ENCODE measurements around the gene MSTO1.
"Not testable (repeated sequence)": the region's sequence is repeated elsewhere in the genome, so short reads cannot be mapped to it uniquely, and the experiment has no call there.

The MSTO1 gene

DNA sequence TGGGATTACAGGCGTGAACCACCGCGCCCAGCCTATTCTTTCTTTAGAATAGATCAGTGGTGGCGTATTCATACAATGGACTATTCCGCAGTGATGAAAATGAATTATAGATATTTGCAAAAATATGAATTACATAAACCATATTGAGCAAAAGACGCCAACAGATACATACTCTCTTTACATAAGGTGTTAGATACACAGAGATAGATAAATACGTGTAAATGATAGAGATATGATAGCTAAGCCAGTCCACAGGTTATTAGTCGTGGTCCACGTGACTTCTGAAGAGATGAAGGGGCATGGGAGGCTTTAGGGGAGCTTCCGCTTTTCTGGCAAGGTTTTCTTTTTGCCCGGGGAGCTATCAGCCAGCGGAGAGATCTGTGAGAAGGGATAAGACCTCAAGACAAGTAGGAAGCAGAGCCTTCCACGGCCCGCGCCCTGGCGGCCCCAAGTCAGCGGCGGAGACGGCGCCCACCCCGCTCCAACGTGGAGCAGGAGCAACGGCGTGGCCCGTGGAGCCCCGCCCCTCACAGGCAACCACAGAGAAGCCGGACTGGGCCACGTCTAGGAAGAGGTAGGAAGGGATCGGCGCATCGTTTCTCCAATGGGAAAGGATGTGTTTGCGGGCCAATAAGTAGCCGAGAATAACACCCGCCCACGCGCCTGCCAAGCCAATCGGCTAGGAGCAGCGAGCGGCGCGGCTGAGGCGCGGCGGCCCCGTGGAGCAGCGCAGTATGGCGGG, at the start of gene MSTO1:
TSS of gene MSTO1 (plus strand) at position 704 of the 742 bp plus-strand sequence. CDS start at position 735, 31 bp downstream.
- Histone ChIP-seq H3K4me3 (ENCODE audit: insufficient read length, low read depth) (peak within 1 kb of the TSS; percentile 49), H3K9ac (ENCODE audit: insufficient read length, low read depth) (peak within 1 kb of the TSS; percentile 87), H3K36me3 (ENCODE audit: insufficient read depth, insufficient read length, low read length) (peaks cover 17% of the 10 kb centered on the region), H3K4me1 (ENCODE audit: insufficient read depth, insufficient read length) (no peaks in the 10 kb centered on the region), H3K9me3 (ENCODE audit: insufficient read depth, low read length) (no peaks in the 10 kb centered on the region), H3K27me3 (ENCODE audit: insufficient read depth, insufficient read length) (no peaks in the 10 kb centered on the region)
- no peak for TF ChIP-seq SUZ12 (IDR thresholded peaks at IDR 0.05; ENCODE audit: extremely low read depth, insufficient read depth, insufficient read length)
- no peak for TF ChIP-seq ZNF274 (IDR thresholded peaks at IDR 0.05; ENCODE audit: low read depth, low read length)
- no peak for TF ChIP-seq YY1 (IDR thresholded peaks at IDR 0.05; ENCODE audit: insufficient read depth, insufficient read length)
- peak; percentile 96 for DNase-seq (ENCODE audit: low read depth, low spot score)

DNA sequence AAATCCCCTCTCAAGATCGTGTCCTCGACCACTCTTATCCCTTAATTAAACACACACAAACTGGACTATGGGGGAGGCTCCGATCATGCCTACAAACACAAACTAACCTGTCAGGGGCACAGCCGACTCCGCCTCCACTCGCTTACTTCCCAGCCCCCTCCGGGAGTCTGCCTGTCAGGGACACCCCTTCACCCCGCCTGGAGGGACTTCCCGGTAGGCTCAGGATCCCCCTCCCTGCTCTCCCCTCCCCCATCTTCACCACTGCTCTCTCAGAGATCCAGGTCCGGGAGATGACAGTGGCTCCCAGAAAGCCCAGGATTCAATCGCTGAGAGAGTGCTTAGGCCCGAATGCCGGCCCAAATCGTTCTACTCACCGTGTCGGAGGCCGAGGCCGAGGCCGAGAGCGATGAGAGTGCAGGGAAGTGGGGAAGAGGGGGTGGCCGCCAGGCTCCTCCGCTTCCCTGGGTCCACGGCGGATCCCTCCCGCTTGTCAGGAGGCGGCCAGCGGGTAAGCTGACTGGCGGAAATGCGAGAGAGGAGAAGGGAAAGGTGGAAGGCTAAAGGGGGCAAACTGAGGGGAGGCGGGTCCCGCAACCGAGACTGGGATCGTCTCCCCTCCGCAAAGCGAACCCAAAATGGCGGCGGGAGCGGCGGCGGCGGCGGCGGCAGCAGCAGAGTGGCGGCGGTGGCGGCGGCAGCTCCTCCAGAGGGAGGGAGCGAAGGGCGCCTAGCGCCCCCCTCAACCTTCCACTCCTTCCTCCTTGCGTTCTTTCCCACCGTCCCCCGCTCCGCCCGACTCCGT, 48.0 kb upstream of the MSTO1 start:
- Histone ChIP-seq H3K9ac (ENCODE audit: insufficient read length, low read depth) (peak overlapping the region; percentile 92), H3K4me3 (ENCODE audit: insufficient read length, low read depth) (peak overlapping the region; percentile 99), H3K36me3 (ENCODE audit: insufficient read depth, insufficient read length, low read length) (peaks cover 26% of the 10 kb centered on the region)
- H3K4me1 ChIP-seq (ENCODE audit: insufficient read depth, insufficient read length); H3K27me3 ChIP-seq (ENCODE audit: insufficient read depth, insufficient read length); H3K9me3 ChIP-seq (ENCODE audit: insufficient read depth, low read length); DNase-seq (ENCODE audit: low read depth, low spot score): not testable (repeated sequence)
- TF ChIP-seq YY1 (IDR thresholded peaks at IDR 0.05; ENCODE audit: insufficient read depth, insufficient read length), result peak; percentile 55

DNA sequence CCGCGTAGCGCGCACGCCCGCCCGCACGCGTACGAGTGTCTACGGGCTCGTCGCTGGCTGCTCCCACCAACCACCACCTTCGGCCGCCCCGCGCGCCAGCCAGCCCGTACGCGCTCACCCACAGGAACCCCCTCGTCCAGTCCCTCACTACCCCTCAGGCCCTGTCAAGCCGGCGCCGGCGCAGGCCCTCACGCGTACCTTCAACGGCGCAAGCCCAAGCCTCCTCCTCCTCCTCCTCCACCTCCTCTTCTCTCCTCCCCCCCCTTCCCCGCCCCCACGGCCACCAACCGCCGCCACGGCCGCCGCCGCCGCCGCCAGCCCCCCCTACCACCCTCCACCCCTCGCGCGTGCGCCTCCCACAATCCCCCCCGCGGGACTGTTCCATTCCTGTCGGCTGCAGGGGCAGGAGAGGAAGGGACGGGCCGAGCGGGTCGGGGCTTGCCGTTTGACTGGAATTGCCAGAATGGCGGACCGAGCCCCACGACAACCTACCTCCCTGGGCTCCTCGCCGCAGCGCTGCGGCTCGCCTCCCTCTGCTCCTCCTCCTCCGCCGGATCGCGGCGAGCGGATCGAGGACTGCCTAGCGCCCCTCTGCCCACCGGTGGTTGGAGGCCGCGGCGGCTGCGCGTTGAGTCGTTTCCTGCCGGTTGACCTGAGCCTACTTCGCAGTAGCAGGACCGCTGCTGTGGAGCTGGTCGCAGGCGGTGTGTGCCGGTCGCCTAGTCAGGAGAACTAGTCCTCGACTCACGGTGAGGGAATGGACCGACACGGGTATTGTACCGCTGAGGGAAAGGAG, 47.2 kb upstream of the MSTO1 start, which contains the start of gene ASH1L:
TSS of gene ASH1L (minus strand) at position 223 of the 796 bp plus-strand sequence. CDS start 41,284 bp downstream, outside the sequence.
- no peaks in the 10 kb centered on the region for H3K9me3 ChIP-seq (ENCODE audit: insufficient read depth, low read length)
- H3K27me3 ChIP-seq (ENCODE audit: insufficient read depth, insufficient read length), result no peaks in the 10 kb centered on the region
- peaks cover 30% of the 10 kb centered on the region for H3K36me3 ChIP-seq (ENCODE audit: insufficient read depth, insufficient read length, low read length)
- DNase-seq (ENCODE audit: low read depth, low spot score), result peak; percentile 91
- no peaks in the 10 kb centered on the region for H3K4me1 ChIP-seq (ENCODE audit: insufficient read depth, insufficient read length)
- peak within 1 kb of the TSS; percentile 99 for H3K4me3 ChIP-seq (ENCODE audit: insufficient read length, low read depth)
- H3K9ac ChIP-seq (ENCODE audit: insufficient read length, low read depth), result peak within 1 kb of the TSS; percentile 99
- TF ChIP-seq ZNF274 (IDR thresholded peaks at IDR 0.05; ENCODE audit: low read depth, low read length) (no peak), YY1 (IDR thresholded peaks at IDR 0.05; ENCODE audit: insufficient read depth, insufficient read length) (no peak)

DNA sequence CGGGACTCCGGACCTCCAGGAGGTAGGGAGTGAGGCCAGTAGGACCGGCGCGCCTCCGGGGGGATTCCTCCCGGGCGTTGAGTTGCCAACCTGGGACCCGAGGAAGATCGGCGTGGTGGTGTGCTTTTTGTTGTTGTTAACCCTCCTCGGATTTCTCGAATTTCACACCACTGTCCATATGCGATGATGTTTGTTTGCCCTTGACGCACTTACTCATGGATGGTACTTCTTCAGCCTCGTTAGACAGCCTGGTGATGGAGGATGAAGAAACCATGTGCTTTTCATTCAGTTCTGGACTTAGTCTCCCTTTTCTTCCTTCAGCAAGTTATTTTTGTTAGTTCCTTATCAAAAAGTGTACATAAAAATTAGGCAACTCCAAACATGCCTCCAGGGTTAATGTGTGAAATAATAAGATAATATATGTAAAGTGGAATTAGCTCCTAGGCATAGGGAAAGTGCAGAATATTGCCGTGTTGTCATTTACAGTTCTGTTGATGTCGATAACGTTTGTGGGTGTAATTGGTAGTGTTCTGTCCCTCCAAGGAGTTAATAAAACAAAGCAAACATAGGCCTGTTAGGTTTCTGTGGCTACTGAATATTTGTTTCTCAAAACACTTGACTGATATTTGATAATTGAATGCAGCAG, 46.5 kb upstream of the MSTO1 start:
- peak overlapping the region; percentile 99 for H3K4me3 ChIP-seq (ENCODE audit: insufficient read length, low read depth)
- not testable (repeated sequence) for H3K4me1 ChIP-seq (ENCODE audit: insufficient read depth, insufficient read length); H3K27me3 ChIP-seq (ENCODE audit: insufficient read depth, insufficient read length); H3K9me3 ChIP-seq (ENCODE audit: insufficient read depth, low read length); DNase-seq (ENCODE audit: low read depth, low spot score)
- H3K9ac ChIP-seq (ENCODE audit: insufficient read length, low read depth), result peak overlapping the region; percentile 99
- peaks cover 31% of the 10 kb centered on the region for H3K36me3 ChIP-seq (ENCODE audit: insufficient read depth, insufficient read length, low read length)

DNA sequence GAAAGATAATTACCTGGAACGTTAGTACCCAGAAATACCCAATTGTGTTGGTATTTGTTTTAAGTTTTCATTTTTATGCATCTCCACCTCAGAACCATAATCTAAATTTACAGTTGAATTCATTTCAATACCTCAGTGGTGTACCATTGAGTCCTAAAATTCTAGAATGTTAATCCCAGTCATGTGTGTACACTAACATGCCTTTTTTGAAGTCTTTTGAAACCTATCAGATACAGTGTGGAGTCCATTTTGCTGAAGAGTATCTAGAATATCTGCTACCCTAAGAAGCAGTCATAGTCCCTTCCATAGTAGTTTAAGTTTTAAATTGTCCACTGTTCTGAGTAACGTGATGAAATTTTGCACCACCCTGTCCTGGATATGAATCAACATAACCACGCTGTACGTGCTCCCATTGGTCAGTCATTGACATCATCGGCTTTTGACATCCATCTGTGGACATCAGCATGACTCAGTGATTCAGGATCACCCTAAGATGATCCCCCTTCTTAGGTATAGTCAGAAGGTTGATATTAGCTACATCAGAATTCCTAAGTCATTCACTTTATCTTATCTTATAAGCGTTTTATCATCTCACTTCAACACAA, 39.9 kb upstream of the MSTO1 start:
- H3K4me1 ChIP-seq (ENCODE audit: insufficient read depth, insufficient read length), result no peaks in the 10 kb centered on the region
- H3K27me3 ChIP-seq (ENCODE audit: insufficient read depth, insufficient read length), result no peaks in the 10 kb centered on the region
- H3K9me3 ChIP-seq (ENCODE audit: insufficient read depth, low read length), result no peaks in the 10 kb centered on the region
- DNase-seq (ENCODE audit: low read depth, low spot score), result no peak
- TF ChIP-seq SUZ12 (IDR thresholded peaks at IDR 0.05; ENCODE audit: extremely low read depth, insufficient read depth, insufficient read length), result no peak
- TF ChIP-seq YY1 (IDR thresholded peaks at IDR 0.05; ENCODE audit: insufficient read depth, insufficient read length), result no peak
- H3K36me3 ChIP-seq (ENCODE audit: insufficient read depth, insufficient read length, low read length), result peaks cover 49% of the 10 kb centered on the region
- H3K4me3 ChIP-seq (ENCODE audit: insufficient read length, low read depth), result no peak overlapping the region
- no peak overlapping the region for H3K9ac ChIP-seq (ENCODE audit: insufficient read length, low read depth)

DNA sequence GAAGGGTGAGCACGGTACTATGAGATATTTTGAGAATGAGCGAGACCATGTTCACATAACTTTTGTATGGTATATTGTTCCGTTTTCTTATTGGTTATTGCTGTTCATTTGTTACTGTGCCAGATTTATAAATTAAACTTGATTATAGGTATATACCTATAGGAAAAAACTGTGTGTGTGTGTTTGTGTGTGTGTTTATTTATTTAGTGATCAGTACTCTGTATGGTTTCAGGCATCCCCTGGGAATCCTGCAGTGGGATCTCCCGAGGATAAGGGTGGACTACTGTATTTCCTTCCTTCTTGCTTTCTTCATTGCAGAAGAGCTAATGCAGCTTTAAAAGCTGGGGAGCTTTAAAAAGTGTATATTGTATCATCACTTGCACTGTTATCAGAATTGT, 39.4 kb upstream of the MSTO1 start:
- Histone ChIP-seq H3K4me3 (ENCODE audit: insufficient read length, low read depth) (no peak overlapping the region), H3K36me3 (ENCODE audit: insufficient read depth, insufficient read length, low read length) (peaks cover 45% of the 10 kb centered on the region), H3K27me3 (ENCODE audit: insufficient read depth, insufficient read length) (no peaks in the 10 kb centered on the region), H3K9ac (ENCODE audit: insufficient read length, low read depth) (no peak overlapping the region), H3K9me3 (ENCODE audit: insufficient read depth, low read length) (no peaks in the 10 kb centered on the region), H3K4me1 (ENCODE audit: insufficient read depth, insufficient read length) (no peaks in the 10 kb centered on the region)
- DNase-seq (ENCODE audit: low read depth, low spot score), result no peak
- TF ChIP-seq ZNF274 (IDR thresholded peaks at IDR 0.05; ENCODE audit: low read depth, low read length), result no peak
- no peak for TF ChIP-seq YY1 (IDR thresholded peaks at IDR 0.05; ENCODE audit: insufficient read depth, insufficient read length)
- TF ChIP-seq SUZ12 (IDR thresholded peaks at IDR 0.05; ENCODE audit: extremely low read depth, insufficient read depth, insufficient read length), result no peak
